GM18909 (cell line): ENCODE measurements around the gene TMEM89.

Experiments
- ATAC-seq: cut with Tn5 transposase; IDR thresholded peaks from one replicate; pipeline ENCODE4 v1.9.1; 2021; ENCODE audit warnings: mild to moderate bottlenecking; ENCODE audit not compliant: unreplicated experiment, poor library complexity

The TMEM89 gene

DNA sequence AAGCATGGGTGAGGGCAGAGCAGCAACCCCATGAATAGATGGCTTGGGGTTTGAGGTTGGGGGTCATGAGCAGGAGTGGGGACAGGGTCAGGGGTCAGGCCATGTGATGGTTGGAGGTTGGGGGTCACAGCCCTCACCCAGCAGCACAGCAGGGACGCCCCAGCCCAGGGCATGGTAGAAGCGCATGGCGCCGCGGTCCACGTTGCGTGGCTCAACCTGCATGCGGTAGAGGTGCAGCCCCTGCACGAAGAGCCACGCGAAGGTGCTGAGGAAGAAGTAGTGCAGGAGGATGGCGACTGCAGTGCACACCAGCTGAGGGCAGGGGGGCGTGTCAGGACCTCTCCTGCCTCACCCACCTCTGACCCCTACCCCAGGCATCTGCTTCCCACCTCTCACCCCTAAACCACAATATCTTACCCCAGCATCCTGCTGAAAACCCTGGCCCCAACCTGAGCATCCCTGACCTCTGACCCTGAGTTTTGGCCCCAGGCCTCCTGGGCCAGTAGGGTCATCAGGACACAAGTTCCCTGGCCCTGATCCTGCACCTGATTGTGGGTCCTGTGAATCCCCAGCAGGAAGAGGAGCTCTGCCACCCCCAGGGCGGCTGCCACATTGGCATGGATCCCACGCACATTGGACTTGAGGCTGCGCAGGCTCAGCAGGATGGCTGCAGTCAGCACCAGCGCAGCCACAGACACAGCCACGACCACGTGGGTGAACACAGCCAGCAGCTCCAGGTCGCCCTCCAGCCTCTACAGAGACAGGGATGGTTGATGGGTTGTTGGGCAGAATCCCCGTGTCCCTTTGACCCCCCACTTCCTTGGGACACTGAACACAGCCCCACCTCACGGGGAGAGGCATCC lies 23.6 kb upstream of the TMEM89 start:
- no peak for ATAC-seq

- ATAC-seq = no peak
Observed at GRCh38 chr3:48642605-48643004, 21.0 kb upstream of the TMEM89 start.

DNA sequence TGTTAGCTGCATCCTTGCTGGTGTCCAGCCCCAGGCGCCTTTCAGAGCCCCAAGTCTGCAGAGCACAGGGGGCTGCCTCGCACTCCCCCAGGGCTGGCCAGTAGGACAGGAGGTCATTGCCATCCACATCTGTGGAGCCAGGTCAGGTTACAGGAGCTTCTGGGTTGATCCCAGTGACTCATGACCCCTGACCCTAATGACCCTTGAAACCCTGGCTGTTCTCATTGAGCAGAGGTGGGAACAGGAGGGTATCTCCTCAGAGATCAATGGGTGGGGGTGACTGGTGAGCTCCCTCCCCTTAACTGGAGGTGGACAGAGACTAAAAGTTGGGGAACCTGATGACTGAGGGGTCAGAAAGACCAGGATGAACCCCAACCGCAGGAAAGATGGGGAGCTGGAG lies 19.8 kb upstream of the TMEM89 start:
- ATAC-seq = no peak

GRCh38 chr3:48639944-48640606 lies 18.5 kb upstream of the TMEM89 start:
- no peak for ATAC-seq

- ATAC-seq = no peak
Observed at GRCh38 chr3:48637305-48637704, 15.7 kb upstream of the TMEM89 start.

- ATAC-seq = no peak
Observed at GRCh38 chr3:48636149-48636655, 14.6 kb upstream of the TMEM89 start.

DNA sequence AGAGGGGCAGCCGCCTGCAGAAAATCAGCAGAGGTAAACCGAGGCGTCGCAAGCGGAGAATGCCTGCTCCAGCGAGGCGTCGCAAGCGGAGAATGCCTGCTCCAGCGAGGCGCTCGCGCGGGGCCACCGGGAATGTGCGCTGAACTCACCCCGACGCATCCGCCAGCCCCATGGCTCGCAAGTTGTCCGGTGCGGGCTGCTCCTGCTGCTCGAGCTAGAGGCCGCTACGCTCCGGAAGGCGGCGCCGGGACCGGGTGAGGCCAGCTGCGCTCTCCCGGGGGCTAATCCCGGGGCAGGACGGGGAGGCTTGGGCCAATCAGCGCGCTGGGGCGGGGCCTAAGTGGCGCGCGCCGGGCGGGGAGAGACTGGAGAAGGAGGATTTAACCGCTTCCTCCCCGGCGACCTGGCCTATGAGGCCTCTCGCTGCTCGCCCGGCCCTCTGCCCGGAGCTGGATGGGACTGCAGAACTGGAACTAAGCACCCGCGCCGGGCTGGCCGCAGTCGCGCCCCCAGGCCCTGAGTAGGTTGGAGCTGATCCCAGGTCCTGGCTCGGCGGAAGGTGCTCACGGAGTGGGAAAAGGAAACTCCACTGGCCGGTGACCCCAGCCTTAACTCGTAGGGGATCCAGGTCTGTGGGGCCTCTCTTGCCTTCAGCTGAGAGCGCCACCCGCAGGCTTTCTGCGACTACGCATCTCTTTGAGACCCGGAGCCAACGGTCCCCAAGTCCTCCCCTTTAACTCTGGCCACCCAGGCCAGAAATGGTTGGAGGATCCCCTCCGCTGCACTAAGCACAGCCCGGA lies 13.9 kb upstream of the TMEM89 start, which contains the start of gene SLC26A6:
Gene SLC26A6, minus strand, starts transcription at position 240 of the 800 bp plus-strand sequence. Its CDS starts 68 bp downstream, at position 172.
- peak; percentile 91 for ATAC-seq

DNA sequence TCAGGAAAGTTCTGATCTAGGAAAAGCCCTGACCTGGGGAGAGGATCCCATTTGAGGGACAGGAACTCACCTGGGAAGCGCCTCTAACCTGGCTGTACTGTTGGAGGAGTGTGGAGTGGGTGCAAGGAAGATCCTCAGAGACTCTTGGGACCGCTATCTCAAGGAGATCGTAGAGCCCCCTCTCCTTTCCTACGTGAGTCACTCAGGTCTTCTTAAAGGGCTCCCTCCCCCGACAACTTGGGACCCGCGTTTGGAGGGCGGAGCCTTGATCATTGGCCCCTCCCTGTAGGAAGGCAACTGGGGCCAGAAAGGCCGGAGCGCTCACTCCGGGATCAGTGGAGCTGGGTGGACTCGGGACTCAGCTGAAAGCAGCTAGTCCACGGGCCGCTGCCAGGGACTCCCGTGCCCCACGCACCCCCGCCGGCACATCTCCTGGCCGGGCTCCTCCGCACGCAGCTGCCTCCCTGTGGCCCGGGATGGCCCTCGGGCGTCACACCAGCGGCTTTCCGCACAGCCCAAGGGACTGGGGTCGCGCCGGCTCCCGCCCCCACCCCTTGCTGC lies 13.2 kb upstream of the TMEM89 start:
- ATAC-seq = peak; percentile 19

- ATAC-seq = no peak
Observed at GRCh38 chr3:48633743-48634142, 12.2 kb upstream of the TMEM89 start.

DNA sequence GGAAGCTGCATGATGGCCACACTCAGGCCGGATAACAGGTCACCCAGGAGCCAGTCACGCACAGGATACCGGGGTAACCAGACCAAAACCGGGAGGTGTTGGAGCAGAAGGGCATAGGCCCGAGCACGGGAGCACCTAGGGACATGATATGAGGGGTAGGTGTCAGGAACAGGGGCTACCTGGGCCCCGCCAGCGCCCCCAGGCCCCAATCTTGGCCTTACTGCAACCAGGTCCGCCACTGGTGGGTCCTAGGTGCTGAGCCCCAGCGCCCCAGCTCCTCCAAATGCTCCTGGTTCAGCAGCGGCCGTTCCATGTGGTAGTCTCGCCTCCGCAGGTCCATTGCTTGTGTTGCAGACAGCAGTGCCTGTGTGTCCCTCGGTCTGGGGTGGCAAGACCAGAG lies 11.7 kb upstream of the TMEM89 start:
- no peak for ATAC-seq

DNA sequence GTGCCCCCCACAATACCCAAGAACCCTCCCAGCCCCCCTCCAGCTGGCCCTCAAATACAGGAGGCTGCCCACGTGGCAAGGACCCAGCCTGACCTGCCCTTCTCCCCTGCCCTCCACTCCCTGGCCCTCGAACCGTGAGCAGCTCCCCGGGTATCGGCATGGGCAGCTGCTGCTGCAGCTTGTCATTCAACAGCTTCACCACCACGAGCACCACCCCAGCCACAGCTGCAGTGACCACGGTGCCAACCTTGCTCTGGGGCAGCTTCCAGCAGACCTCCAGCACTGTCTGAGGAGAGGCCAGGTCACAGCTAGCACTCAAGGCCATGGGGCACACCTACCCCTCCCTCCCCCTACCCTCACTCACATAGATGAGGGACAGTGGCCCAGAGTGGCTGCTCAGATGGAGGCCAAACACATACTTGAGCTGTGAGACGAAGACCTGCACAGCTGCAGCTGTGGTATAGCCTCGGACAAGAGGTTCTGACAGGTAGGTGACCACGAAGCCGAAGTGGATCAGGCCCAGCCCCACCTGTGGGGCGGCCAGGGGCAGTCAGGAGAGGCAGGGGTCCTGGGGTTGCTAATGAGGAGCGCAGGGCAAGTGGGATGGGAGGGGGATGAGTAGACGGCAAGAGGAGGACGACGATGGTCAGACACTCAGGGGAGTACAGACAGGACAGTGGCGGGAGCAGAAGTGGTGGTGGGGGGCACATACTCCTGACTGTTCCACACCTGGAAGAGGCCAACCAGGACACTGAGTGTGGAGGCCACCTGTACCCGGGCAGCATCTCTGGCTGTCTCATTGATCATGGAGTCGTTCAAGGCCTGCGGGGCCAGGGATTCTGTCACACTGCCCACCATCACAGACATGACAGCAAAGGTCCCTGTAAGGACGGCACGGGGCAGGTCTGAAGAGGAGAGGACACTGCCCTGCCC lies 10.2 kb upstream of the TMEM89 start:
- no peak for ATAC-seq

- ATAC-seq = no peak
Observed at GRCh38 chr3:48630833-48631232, 9.3 kb upstream of the TMEM89 start.

- no peak for ATAC-seq
Observed at GRCh38 chr3:48630407-48630806, 8.8 kb upstream of the TMEM89 start.

GRCh38 chr3:48629894-48630293 lies 8.3 kb upstream of the TMEM89 start:
- no peak for ATAC-seq

- ATAC-seq = no peak
Observed at GRCh38 chr3:48628277-48629017, 6.9 kb upstream of the TMEM89 start.

- no peak for ATAC-seq
Observed at GRCh38 chr3:48625600-48625999, 4.0 kb upstream of the TMEM89 start.

GRCh38 chr3:48624767-48625166 lies 3.2 kb upstream of the TMEM89 start:
- no peak for ATAC-seq

GRCh38 chr3:48623851-48624547 lies 2.4 kb upstream of the TMEM89 start:
- no peak for ATAC-seq
